ENCODE data around the gene PMS2. TPM values are rescaled to one million over a fixed set of nuclear protein-coding genes. Genes with fewer than 3 reads are reported as not detected.

The PMS2 gene
- total RNA-seq, 1 donor from 2014 or later = 16.3 TPM

- DNase-seq (ENCODE audit: low spot score) = no peak
- Mint-ChIP-seq H3K4me1 (ENCODE audit: unreplicated experiment) (no peaks in the 10 kb centered on the region), H3K27ac (ENCODE audit: unreplicated experiment) (no peak overlapping the region), H3K4me3 (ENCODE audit: unreplicated experiment) (peak overlapping the region; percentile 31), H3K36me3 (ENCODE audit: low read depth, unreplicated experiment) (peaks cover 35% of the 10 kb centered on the region), H3K27me3 (ENCODE audit: unreplicated experiment) (no peaks in the 10 kb centered on the region), H3K9me3 (ENCODE audit: unreplicated experiment) (no peaks in the 10 kb centered on the region)
- no peak for TF ChIP-seq CTCF (IDR thresholded peaks at IDR 0.05; ENCODE audit: unreplicated experiment)
These were observed 26.8 kb upstream of the PMS2 start for GRCh38 chr7:6035686-6036085.

- Mint-ChIP-seq H3K36me3 (ENCODE audit: low read depth, unreplicated experiment) (peaks cover 31% of the 10 kb centered on the region), H3K27me3 (ENCODE audit: unreplicated experiment) (no peaks in the 10 kb centered on the region), H3K4me1 (ENCODE audit: unreplicated experiment) (no peaks in the 10 kb centered on the region), H3K27ac (ENCODE audit: unreplicated experiment) (no peak overlapping the region), H3K9me3 (ENCODE audit: unreplicated experiment) (no peaks in the 10 kb centered on the region), H3K4me3 (ENCODE audit: unreplicated experiment) (no peak overlapping the region)
- DNase-seq (ENCODE audit: low spot score) = no peak
- TF ChIP-seq CTCF (IDR thresholded peaks at IDR 0.05; ENCODE audit: unreplicated experiment) = no peak
These were observed 26.3 kb upstream of the PMS2 start for GRCh38 chr7:6035165-6035564.

GRCh38 chr7:6032641-6033040 is 23.8 kb upstream of the PMS2 start:
- no peak overlapping the region for H3K27ac Mint-ChIP-seq (ENCODE audit: unreplicated experiment)
- H3K27me3 Mint-ChIP-seq (ENCODE audit: unreplicated experiment) = no peaks in the 10 kb centered on the region
- peaks cover 34% of the 10 kb centered on the region for H3K36me3 Mint-ChIP-seq (ENCODE audit: low read depth, unreplicated experiment)
- H3K4me3 Mint-ChIP-seq (ENCODE audit: unreplicated experiment) = no peak overlapping the region
- no peak for DNase-seq (ENCODE audit: low spot score)
- TF ChIP-seq CTCF (IDR thresholded peaks at IDR 0.05; ENCODE audit: unreplicated experiment) = no peak
- no peaks in the 10 kb centered on the region for H3K4me1 Mint-ChIP-seq (ENCODE audit: unreplicated experiment)
- no peaks in the 10 kb centered on the region for H3K9me3 Mint-ChIP-seq (ENCODE audit: unreplicated experiment)

- Mint-ChIP-seq H3K9me3 (ENCODE audit: unreplicated experiment) (no peaks in the 10 kb centered on the region), H3K4me3 (ENCODE audit: unreplicated experiment) (no peak overlapping the region), H3K4me1 (ENCODE audit: unreplicated experiment) (no peaks in the 10 kb centered on the region), H3K36me3 (ENCODE audit: low read depth, unreplicated experiment) (peaks cover 34% of the 10 kb centered on the region), H3K27ac (ENCODE audit: unreplicated experiment) (no peak overlapping the region), H3K27me3 (ENCODE audit: unreplicated experiment) (no peaks in the 10 kb centered on the region)
- DNase-seq (ENCODE audit: low spot score) = no peak
- TF ChIP-seq CTCF (IDR thresholded peaks at IDR 0.05; ENCODE audit: unreplicated experiment) = no peak
These were observed 23.3 kb upstream of the PMS2 start for GRCh38 chr7:6032167-6032566.

- DNase-seq (ENCODE audit: low spot score) = no peak
- H3K27ac Mint-ChIP-seq (ENCODE audit: unreplicated experiment) = no peak overlapping the region
- TF ChIP-seq CTCF (IDR thresholded peaks at IDR 0.05; ENCODE audit: unreplicated experiment) = no peak
- H3K9me3 Mint-ChIP-seq (ENCODE audit: unreplicated experiment) = no peaks in the 10 kb centered on the region
- no peaks in the 10 kb centered on the region for H3K27me3 Mint-ChIP-seq (ENCODE audit: unreplicated experiment)
- peaks cover 3% of the 10 kb centered on the region for H3K4me1 Mint-ChIP-seq (ENCODE audit: unreplicated experiment)
- H3K36me3 Mint-ChIP-seq (ENCODE audit: low read depth, unreplicated experiment) = peaks cover 33% of the 10 kb centered on the region
- H3K4me3 Mint-ChIP-seq (ENCODE audit: unreplicated experiment) = no peak overlapping the region
These were observed 22.7 kb upstream of the PMS2 start for GRCh38 chr7:6031567-6031966.
